Fibroblast of pulmonary artery (primary cell): Measurements from ENCODE around the gene HLA-E.
"Not testable (repeated sequence)": the region's sequence is repeated elsewhere in the genome, so short reads cannot be mapped to it uniquely, and the experiment has no call there.

Source experiments
- DNase-seq: peaks from one replicate; pipeline ENCODE4 v3.0.0-alpha.2; 2010; ENCODE audit warnings: low read depth
- H3K4me3 ChIP-seq: replicated peaks from 2 replicates; pipeline ENCODE4 v1.5.1; 2011; ENCODE audit warnings: low read depth, mild to moderate bottlenecking, control low read depth, low read length, moderate library complexity
- CTCF ChIP-seq: IDR thresholded peaks from 2 replicates; pipeline ENCODE4 v1.5.1; 2011; ENCODE audit warnings: mild to moderate bottlenecking, control low read depth, low read length, inconsistent platforms; ENCODE audit errors: missing control alignments

The HLA-E gene

GRCh38 chr6:30462482-30462881 is 26.8 kb upstream of the HLA-E start:
- H3K4me3 ChIP-seq, result no peak overlapping the region
- DNase-seq, result no peak
- TF ChIP-seq CTCF, result no peak

- no peak overlapping the region for H3K4me3 ChIP-seq
- DNase-seq, result no peak
- TF ChIP-seq CTCF, result no peak
Observed at GRCh38 chr6:30463242-30463641, 26.1 kb upstream of the HLA-E start.

GRCh38 chr6:30463651-30464618 is 25.4 kb upstream of the HLA-E start:
- no peak for TF ChIP-seq CTCF
- H3K4me3 ChIP-seq, result no peak overlapping the region

GRCh38 chr6:30465595-30466306 is 23.6 kb upstream of the HLA-E start:
- no peak for DNase-seq
- H3K4me3 ChIP-seq, result peak overlapping the region; percentile 53
- TF ChIP-seq CTCF, result no peak

More at GRCh38 chr6:30463651-30464618, 25.4 kb upstream of the HLA-E start:
- DNase-seq, result peak; percentile 18

GRCh38 chr6:30470968-30471367 is 18.3 kb upstream of the HLA-E start:
- DNase-seq, result no peak
- no peak overlapping the region for H3K4me3 ChIP-seq
- TF ChIP-seq CTCF, result no peak

GRCh38 chr6:30475116-30475515 is 14.2 kb upstream of the HLA-E start:
- not testable (repeated sequence) for H3K4me3 ChIP-seq, DNase-seq

- no peak overlapping the region for H3K4me3 ChIP-seq
- TF ChIP-seq CTCF, result no peak
- no peak for DNase-seq
Observed at GRCh38 chr6:30480536-30481156, 8.7 kb upstream of the HLA-E start.
